ENCODE data around the gene PDZRN4.

Gene PDZRN4

DNA sequence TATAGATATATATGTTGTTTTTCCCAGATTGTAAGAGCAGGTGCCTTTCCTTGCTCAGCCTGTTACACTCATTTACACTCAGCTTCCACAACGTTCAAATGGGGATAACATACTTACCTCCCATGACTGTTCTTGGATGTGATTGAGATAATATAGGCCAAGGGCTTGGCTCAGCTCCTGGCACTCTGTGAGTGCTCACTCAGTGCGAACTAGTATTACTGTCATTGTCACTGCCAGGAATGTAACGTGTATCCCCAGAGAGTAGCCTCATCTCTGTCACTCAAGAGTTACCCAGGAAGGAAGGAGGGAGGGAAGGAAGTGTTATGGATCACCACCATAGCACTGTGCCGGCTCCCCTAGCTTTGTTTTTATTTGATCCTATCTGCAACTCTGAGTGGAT lies 307.9 kb downstream of the PDZRN4 start:
- H3K4me1 ChIP-seq (ENCODE audit: insufficient read depth, low read length, poor library complexity, severe bottlenecking) = no peaks in the 10 kb centered on the region
- no peaks in the 10 kb centered on the region for H3K27me3 ChIP-seq (ENCODE audit: insufficient read depth, low read length, poor library complexity, severe bottlenecking)
- H2AFZ ChIP-seq (ENCODE audit: low read length) = no peak overlapping the region
- H3K79me2 ChIP-seq (ENCODE audit: insufficient read depth, low read length) = no peaks in the 10 kb centered on the region
- no peak overlapping the region for H3K4me2 ChIP-seq (ENCODE audit: low read depth, low read length, poor library complexity, severe bottlenecking)
- no peaks in the 10 kb centered on the region for H3K9me3 ChIP-seq (ENCODE audit: insufficient read depth, low read depth, low read length)
- no peaks in the 10 kb centered on the region for H3K36me3 ChIP-seq (ENCODE audit: insufficient read depth, low read length)
- no peaks in the 10 kb centered on the region for H4K20me1 ChIP-seq (ENCODE audit: insufficient read depth, low read length, poor library complexity, severe bottlenecking)
- no peaks in the 10 kb centered on the region for H3K9me2 ChIP-seq (replicated peaks; ENCODE audit: low read depth, low read length)
- H3K9ac ChIP-seq (ENCODE audit: low read depth, low read length, poor library complexity, severe bottlenecking) = no peak overlapping the region
- H3F3A ChIP-seq (ENCODE audit: low read depth) = no peaks in the 10 kb centered on the region
- TF ChIP-seq CTCF (conservative IDR thresholded peaks at IDR 0.05; ENCODE audit: low read length) (no peak), EZH2phosphoT487 (IDR thresholded peaks at IDR 0.05; ENCODE audit: borderline replicate concordance) (no peak)
- H3K4me3 ChIP-seq (ENCODE audit: low read length, poor library complexity, severe bottlenecking) = no peak overlapping the region

DNA sequence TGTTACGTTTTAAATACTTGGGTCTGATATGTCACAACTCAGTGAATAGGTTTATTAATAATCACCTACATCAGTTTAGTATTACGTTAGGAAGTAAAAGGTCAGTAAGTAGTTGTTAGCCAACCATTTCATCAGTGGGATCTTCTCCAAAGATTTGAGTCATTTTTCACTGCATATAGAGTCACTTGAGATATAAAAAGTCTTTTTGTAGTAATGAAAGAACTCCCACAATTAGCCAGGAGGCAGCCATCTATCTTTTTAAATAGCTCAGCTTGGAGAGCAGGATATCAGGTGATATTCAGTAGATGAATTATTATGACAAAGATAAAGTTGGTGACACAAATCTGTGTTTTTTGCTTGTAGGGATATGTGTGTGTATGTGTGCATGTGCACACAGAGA lies 309.3 kb downstream of the PDZRN4 start:
- no peaks in the 10 kb centered on the region for H3F3A ChIP-seq (ENCODE audit: low read depth)
- TF ChIP-seq CTCF (conservative IDR thresholded peaks at IDR 0.05; ENCODE audit: low read length) (no peak), EZH2phosphoT487 (IDR thresholded peaks at IDR 0.05; ENCODE audit: borderline replicate concordance) (no peak)

GRCh38 chr12:41504976-41505375 lies 316.9 kb downstream of the PDZRN4 start:
- TF ChIP-seq EZH2phosphoT487 (IDR thresholded peaks at IDR 0.05; ENCODE audit: borderline replicate concordance) (no peak), CTCF (conservative IDR thresholded peaks at IDR 0.05; ENCODE audit: low read length) (no peak)
- H4K20me1 ChIP-seq (ENCODE audit: insufficient read depth, low read length, poor library complexity, severe bottlenecking) = no peaks in the 10 kb centered on the region
- H3K4me1 ChIP-seq (ENCODE audit: insufficient read depth, low read length, poor library complexity, severe bottlenecking) = no peaks in the 10 kb centered on the region
- H3F3A ChIP-seq (ENCODE audit: low read depth) = no peaks in the 10 kb centered on the region
- H3K4me2 ChIP-seq (ENCODE audit: low read depth, low read length, poor library complexity, severe bottlenecking) = no peak overlapping the region
- H3K9ac ChIP-seq (ENCODE audit: low read depth, low read length, poor library complexity, severe bottlenecking) = no peak overlapping the region
- H3K36me3 ChIP-seq (ENCODE audit: insufficient read depth, low read length) = no peaks in the 10 kb centered on the region
- H3K9me3 ChIP-seq (ENCODE audit: insufficient read depth, low read depth, low read length) = no peaks in the 10 kb centered on the region
- no peaks in the 10 kb centered on the region for H3K9me2 ChIP-seq (replicated peaks; ENCODE audit: low read depth, low read length)
- H3K4me3 ChIP-seq (ENCODE audit: low read length, poor library complexity, severe bottlenecking) = no peak overlapping the region
- no peak overlapping the region for H2AFZ ChIP-seq (ENCODE audit: low read length)
- H3K79me2 ChIP-seq (ENCODE audit: insufficient read depth, low read length) = no peaks in the 10 kb centered on the region
- H3K27me3 ChIP-seq (ENCODE audit: insufficient read depth, low read length, poor library complexity, severe bottlenecking) = no peaks in the 10 kb centered on the region

More for the DNA sequence above, 309.3 kb downstream of the PDZRN4 start:
- Histone ChIP-seq H3K9me3 (ENCODE audit: insufficient read depth, low read depth, low read length) (no peaks in the 10 kb centered on the region), H3K4me1 (ENCODE audit: insufficient read depth, low read length, poor library complexity, severe bottlenecking) (no peaks in the 10 kb centered on the region), H3K9ac (ENCODE audit: low read depth, low read length, poor library complexity, severe bottlenecking) (no peak overlapping the region), H4K20me1 (ENCODE audit: insufficient read depth, low read length, poor library complexity, severe bottlenecking) (no peaks in the 10 kb centered on the region), H3K4me2 (ENCODE audit: low read depth, low read length, poor library complexity, severe bottlenecking) (no peak overlapping the region), H3K27me3 (ENCODE audit: insufficient read depth, low read length, poor library complexity, severe bottlenecking) (no peaks in the 10 kb centered on the region), H3K9me2 (replicated peaks; ENCODE audit: low read depth, low read length) (no peaks in the 10 kb centered on the region), H2AFZ (ENCODE audit: low read length) (no peak overlapping the region), H3K4me3 (ENCODE audit: low read length, poor library complexity, severe bottlenecking) (no peak overlapping the region), H3K79me2 (ENCODE audit: insufficient read depth, low read length) (no peaks in the 10 kb centered on the region), H3K36me3 (ENCODE audit: insufficient read depth, low read length) (no peaks in the 10 kb centered on the region)
